Trophoblast cell (in vitro differentiated cells and primary cell): ENCODE data around the gene PDCD2.
"Not testable (repeated sequence)": the region's sequence is repeated elsewhere in the genome, so short reads cannot be mapped to it uniquely, and the experiment has no call there.

ENCODE experiments used
- DNase-seq, 2 donors: peaks; one replicate each; pipeline ENCODE4 v3.0.0-alpha.2; 2016
- H2AFZ ChIP-seq: 2 replicates; pipeline ENCODE4 v1.6.1; 2013; ENCODE audit warnings: low read length, moderate library complexity, mild to moderate bottlenecking; ENCODE audit not compliant: insufficient read depth, poor library complexity
- H2AK5ac ChIP-seq: 2 replicates; pipeline ENCODE4 v1.6.1; 2013; ENCODE audit warnings: mild to moderate bottlenecking, low read length
- H2BK120ac ChIP-seq: 2 replicates; pipeline ENCODE4 v1.6.1; 2013; ENCODE audit warnings: low read length, mild to moderate bottlenecking, moderate library complexity; ENCODE audit not compliant: insufficient read depth, poor library complexity
- H2BK12ac ChIP-seq: 2 replicates; pipeline ENCODE4 v1.6.1; 2013; ENCODE audit warnings: mild to moderate bottlenecking, low read length, moderate library complexity
- H2BK5ac ChIP-seq: 2 replicates; pipeline ENCODE4 v1.6.1; 2013; ENCODE audit warnings: low read length, low read depth, moderate library complexity, mild to moderate bottlenecking; ENCODE audit not compliant: poor library complexity
- H3K14ac ChIP-seq: 2 replicates; pipeline ENCODE4 v1.6.1; 2013; ENCODE audit warnings: mild to moderate bottlenecking, low read length
- H3K18ac ChIP-seq: 2 replicates; pipeline ENCODE4 v1.6.1; 2013; ENCODE audit warnings: mild to moderate bottlenecking, low read length
- H3K23ac ChIP-seq: 2 replicates; pipeline ENCODE4 v1.6.1; 2013; ENCODE audit warnings: low read length
- H3K27ac ChIP-seq: 2 replicates; pipeline ENCODE4 v1.5.1; 2013; ENCODE audit warnings: low read depth, mild to moderate bottlenecking, inconsistent platforms, low read length, moderate library complexity
- H3K27me3 ChIP-seq: 2 replicates; pipeline ENCODE4 v1.6.1; 2013; ENCODE audit warnings: inconsistent platforms, mild to moderate bottlenecking, low read length, moderate library complexity; ENCODE audit not compliant: insufficient read depth
- H3K36me3 ChIP-seq, 2 experiments: 1 replicate in 1 of 2; 2 replicates in 1 of 2; pipeline ENCODE4 v1.6.1; 2013; ENCODE audit warnings: low read length in 2 of 2, mild to moderate bottlenecking in 2 of 2, moderate library complexity in 1 of 2; ENCODE audit not compliant: insufficient read depth in 2 of 2, control insufficient read depth in 1 of 2
- H3K4ac ChIP-seq: 2 replicates; pipeline ENCODE4 v1.6.1; 2013; ENCODE audit warnings: low read depth, mild to moderate bottlenecking, low read length, moderate library complexity
- H3K4me1 ChIP-seq, 2 experiments: 1 replicate in 1 of 2; 2 replicates in 1 of 2; pipeline ENCODE4 v1.6.1; 2013; ENCODE audit warnings: low read length in 2 of 2, mild to moderate bottlenecking in 2 of 2, moderate library complexity in 1 of 2; ENCODE audit not compliant: insufficient read depth in 2 of 2, control insufficient read depth in 1 of 2
- H3K4me2 ChIP-seq: 2 replicates; pipeline ENCODE4 v1.6.1; 2013; ENCODE audit warnings: inconsistent platforms, mild to moderate bottlenecking, low read length, moderate library complexity
- H3K4me3 ChIP-seq: 2 replicates; pipeline ENCODE4 v1.5.1; 2013; ENCODE audit warnings: mild to moderate bottlenecking, low read depth, low read length, inconsistent platforms
- H3K79me1 ChIP-seq: one replicate; pipeline ENCODE4 v1.6.1; 2013; ENCODE audit warnings: low read length
- H3K79me2 ChIP-seq: 2 replicates; pipeline ENCODE4 v1.6.1; 2013; ENCODE audit warnings: low read length, mild to moderate bottlenecking; ENCODE audit not compliant: control insufficient read depth, insufficient read depth, poor library complexity
- H3K9ac ChIP-seq: 2 replicates; pipeline ENCODE4 v1.6.1; 2013; ENCODE audit warnings: mild to moderate bottlenecking, low read length
- H3K9me3 ChIP-seq: 2 replicates; pipeline ENCODE4 v1.6.1; 2013; ENCODE audit warnings: low read depth, mild to moderate bottlenecking, control low read depth, inconsistent platforms, low read length; ENCODE audit not compliant: insufficient read depth
- H4K12ac ChIP-seq: 2 replicates; pipeline ENCODE4 v1.6.1; 2013; ENCODE audit warnings: low read depth, mild to moderate bottlenecking, low read length, moderate library complexity
- H4K8ac ChIP-seq: 2 replicates; pipeline ENCODE4 v1.6.1; 2013; ENCODE audit warnings: low read depth, mild to moderate bottlenecking, low read length, moderate library complexity
- H4K91ac ChIP-seq: one replicate; pipeline ENCODE4 v1.6.1; 2013; ENCODE audit warnings: low read depth, mild to moderate bottlenecking, low read length, moderate library complexity
- WGBS: extraction: QIAGEN DNeasy Blood & Tissue Kit; methylation state at CpG from one replicate; pipeline ENCODE4 v1.1.7; 2013; ENCODE audit warnings: missing lambda C conversion rate; ENCODE audit not compliant: insufficient read length, insufficient coverage; ENCODE audit errors: extremely low coverage; 5-methylcytosine and 5-hydroxymethylcytosine counted together

PDCD2 gene

GRCh38 chr6:170527995-170528394 is 56.4 kb downstream of the PDCD2 start:
- not testable (repeated sequence) for H2AK5ac ChIP-seq, H3K36me3 ChIP-seq, H2BK12ac ChIP-seq, H3K4me1 ChIP-seq, H3K18ac ChIP-seq, H3K14ac ChIP-seq, H3K9ac ChIP-seq, H3K79me1 ChIP-seq, H3K4me3 ChIP-seq, H3K9me3 ChIP-seq, H2BK120ac ChIP-seq, H4K91ac ChIP-seq, H3K4me2 ChIP-seq, H2AFZ ChIP-seq, H3K4ac ChIP-seq, H3K79me2 ChIP-seq, H2BK5ac ChIP-seq, H3K23ac ChIP-seq, DNase-seq, H4K8ac ChIP-seq, H3K27ac ChIP-seq, H4K12ac ChIP-seq, H3K27me3 ChIP-seq
- WGBS: no CpG with 5 or more reads among the region's 5 CpGs

- Histone ChIP-seq H2AK5ac (no peak overlapping the region), H3K4me1 (no peaks in the 10 kb centered on the region), H3K4me3 (no peak overlapping the region), H3K9me3 (peaks cover 2% of the 10 kb centered on the region), H2BK120ac (no peak overlapping the region), H3K14ac (no peak overlapping the region), H4K12ac (no peak overlapping the region), H3K27ac (no peak overlapping the region), H3K79me2 (no peaks in the 10 kb centered on the region), H3K23ac (no peak overlapping the region), H3K36me3 (no peaks in the 10 kb centered on the region), H3K79me1 (no peaks in the 10 kb centered on the region), H3K4me2 (no peak overlapping the region), H3K18ac (no peak overlapping the region), H2BK12ac (no peak overlapping the region), H4K8ac (no peak overlapping the region), H2AFZ (no peak overlapping the region), H3K27me3 (no peaks in the 10 kb centered on the region), H2BK5ac (no peak overlapping the region), H4K91ac (no peak overlapping the region), H3K9ac (no peak overlapping the region), H3K4ac (no peak overlapping the region)
- DNase-seq: no peak
- 100% methylated on average over 2 of the region's 7 CpGs for WGBS
These were observed 58.6 kb downstream of the PDCD2 start for GRCh38 chr6:170525795-170526194.
